A549 (cell line): ENCODE results near the gene HLA-DMA. TPM values are rescaled to one million over a fixed set of nuclear protein-coding genes. Genes with fewer than 3 reads are reported as not detected.

Experiments used
- ATAC-seq, 2 experiments: fragments of 200-7000 bp in 1 of 2; fragments of >200 bp in 1 of 2; cut with Nextera tagmentation in 1 of 2; cut with Tn5 transposase in 1 of 2; 3 replicates each; pipeline versions ENCODE4 v1.8.0 to v1.9.1; 2018 to 2020; ENCODE audit warnings: mild to moderate bottlenecking in 1 of 2, moderate library complexity in 1 of 2
- CTCF ChIA-PET: fragments of 300-600 bp; sonication (Branson Sonifier 250); formaldehyde crosslinking; extraction: SDS; loops from one replicate; lab custom pipeline; 2021; ENCODE audit warnings: antibody characterized with exemption, inconsistent platforms; lab: Yijun Ruan, JAX
- POLR2A ChIA-PET: fragments of 350-600 bp; formaldehyde crosslinking; extraction: SDS; loops from one replicate; lab custom pipeline; 2021; ENCODE audit warnings: antibody characterized with exemption, inconsistent platforms; lab: Yijun Ruan, JAX
- DNase-seq, 2 experiments: peaks; one replicate each; pipeline versions ENCODE4 v3.0.0 to v3.0.0-alpha.2; 2011 to 2016; ENCODE audit warnings: low read depth in 1 of 2, low spot score in 1 of 2
- FAIRE-seq: peaks from 2 replicates; lab custom pipeline; 2011; peaks lifted over from hg19 to GRCh38; lab: Jason Lieb, UNC
- H3K27ac ChIP-seq, 2 experiments: fragments of >200 bp; sonication (Bioruptor Twin); formaldehyde crosslinking; 3 replicates each; pipeline ENCODE4 v1.5.1; 2016 to 2017
- H3K4me1 ChIP-seq: fragments of >200 bp; sonication (Bioruptor Twin); formaldehyde crosslinking; 3 replicates; pipeline ENCODE4 v1.6.1; 2016
- H3K4me2 ChIP-seq: fragments of >200 bp; sonication (Bioruptor Twin); formaldehyde crosslinking; 3 replicates; pipeline ENCODE4 v1.6.1; 2016
- H3K4me3 ChIP-seq: fragments of >200 bp; sonication (Bioruptor Twin); formaldehyde crosslinking; 3 replicates; pipeline ENCODE4 v1.5.1; 2016
- H3K9me3 ChIP-seq: fragments of >200 bp; sonication (Bioruptor Twin); formaldehyde crosslinking; 3 replicates; pipeline ENCODE4 v1.6.1; 2016
- ATOH8 ChIP-seq: fragments of 250-450 bp; sonication (Bioruptor Pico); IDR thresholded peaks from 2 replicates; pipeline ENCODE4 v1.5.0; 2020; ENCODE audit warnings: low read depth, mild to moderate bottlenecking, moderate library complexity
- CBX8 ChIP-seq: fragments of 200-600 bp; sonication (generic); IDR thresholded peaks from 2 replicates; pipeline ENCODE4 v1.6.1; 2016
- CEBPB ChIP-seq, 2 experiments: fragments of >200 bp in 1 of 2; sonication (Bioruptor Twin) in 1 of 2; formaldehyde crosslinking in 1 of 2; IDR thresholded peaks; 2 replicates each; pipeline ENCODE4 v1.6.1; 2012 to 2016
- CHD2 ChIP-seq: fragments of 150-350 bp; IDR thresholded peaks from 2 replicates; pipeline ENCODE4 v1.6.1; 2014; ENCODE audit warnings: low read length; ENCODE audit not compliant: partially characterized antibody
- E2F6 ChIP-seq: IDR thresholded peaks from 2 replicates; pipeline ENCODE4 v1.6.1; 2012; ENCODE audit warnings: low read depth, borderline replicate concordance
- ELK1 ChIP-seq: fragments of 150-350 bp; IDR thresholded peaks from 2 replicates; pipeline ENCODE4 v1.6.1; 2014; ENCODE audit warnings: low read depth, mild to moderate bottlenecking, low read length
- FOSB ChIP-seq: fragments of 250-450 bp; sonication (Bioruptor Pico); IDR thresholded peaks from 2 replicates; pipeline ENCODE4 v1.5.0; 2020; ENCODE audit warnings: mild to moderate bottlenecking, moderate library complexity
- FOSL2 ChIP-seq, 2 experiments: fragments of 450-650 bp in 1 of 2; fragments of >200 bp in 1 of 2; sonication (Bioruptor Twin) in 1 of 2; formaldehyde crosslinking; IDR thresholded peaks; 2 replicates each; pipeline versions ENCODE4 v1.5.0 to v1.6.1; 2016 to 2020; ENCODE audit warnings: mild to moderate bottlenecking in 1 of 2, moderate library complexity in 1 of 2
- FOXS1 ChIP-seq: fragments of 250-450 bp; sonication (Bioruptor Pico); IDR thresholded peaks from 2 replicates; pipeline ENCODE4 v1.5.0; 2020; ENCODE audit warnings: mild to moderate bottlenecking, moderate library complexity
- GATA3 ChIP-seq: IDR thresholded peaks from 2 replicates; pipeline ENCODE4 v1.6.1; 2012; ENCODE audit warnings: borderline replicate concordance
- HOXB5 ChIP-seq: fragments of 250-450 bp; sonication (Bioruptor Pico); IDR thresholded peaks from 2 replicates; pipeline ENCODE4 v1.5.0; 2020; ENCODE audit warnings: mild to moderate bottlenecking, moderate library complexity
- JUN ChIP-seq, 2 experiments: fragments of >200 bp; sonication (Bioruptor Twin); formaldehyde crosslinking; IDR thresholded peaks; 2 replicates in 1 of 2; 3 replicates in 1 of 2; pipeline ENCODE4 v1.6.1; 2016 to 2017
- KDM1A ChIP-seq: fragments of 200-600 bp; sonication (generic); IDR thresholded peaks from 2 replicates; pipeline ENCODE4 v1.6.1; 2016; ENCODE audit warnings: low read depth, mild to moderate bottlenecking
- MAZ ChIP-seq: fragments of 150-350 bp; IDR thresholded peaks from 2 replicates; pipeline ENCODE4 v1.6.1; 2014; ENCODE audit warnings: antibody characterized with exemption, low read depth, low read length, borderline replicate concordance
- NR3C1 ChIP-seq: fragments of >200 bp; sonication (Bioruptor Twin); formaldehyde crosslinking; IDR thresholded peaks from 3 replicates; pipeline ENCODE4 v1.6.1; 2017
- PBX3 ChIP-seq: IDR thresholded peaks from 2 replicates; pipeline ENCODE4 v1.6.1; 2012
- RFX5 ChIP-seq: fragments of 450-650 bp; IDR thresholded peaks from 2 replicates; pipeline ENCODE4 v1.7.1; 2014; ENCODE audit warnings: antibody characterized with exemption, mild to moderate bottlenecking, moderate library complexity
- TP53 ChIP-seq: fragments of 250-450 bp; sonication (Bioruptor Pico); IDR thresholded peaks from 2 replicates; pipeline ENCODE4 v1.5.0; 2021; ENCODE audit warnings: mild to moderate bottlenecking, moderate library complexity
- USF2 ChIP-seq: fragments of 450-650 bp; IDR thresholded peaks from 2 replicates; pipeline ENCODE4 v1.6.1; 2014; ENCODE audit warnings: antibody characterized with exemption
- ZSCAN20 ChIP-seq: fragments of 250-450 bp; sonication (Bioruptor Pico); IDR thresholded peaks from 2 replicates; pipeline ENCODE4 v1.8.0; 2022; ENCODE audit warnings: mild to moderate bottlenecking, moderate library complexity
- WGBS: methylation state at CpG from one replicate; pipeline ENCODE4 v1.1.6; 2017; ENCODE audit errors: missing lambda C conversion rate; 5-methylcytosine and 5-hydroxymethylcytosine counted together
- polyA plus RNA-seq, 4 experiments: library from polyadenylated mRNA; depleted of rRNA in 3 of 4; stranded (reverse); fragments of >200 nt; fragmentation: RNase III in 1 of 4; extraction: RNeasy Plus Mini Kit Qiagen cat#74134 plus additional on column Dnase treatment in 1 of 4; gene quantifications; 2 replicates in 3 of 4; 3 replicates in 1 of 4; pipeline ENCODE4 v1.2.3, GENCODE V29; 2011 to 2017

HLA-DMA gene
- polyA plus RNA-seq, 2 of the 4 experiments (the other 2 are of a cell fraction), result 2.5 to 5.6 TPM

- no peak overlapping the region for H3K4me3 ChIP-seq
- peaks cover 4% of the 10 kb centered on the region; the same call in 1 of the 3 replicates for H3K9me3 ChIP-seq
- H3K4me1 ChIP-seq, result no peaks in the 10 kb centered on the region
- H3K4me2 ChIP-seq, result no peak overlapping the region
- FAIRE-seq (no peak), ATAC-seq (no peak), DNase-seq (no peak)
- ChIA-PET CTCF (interaction anchor here (0.7 to 2.6 kb wide), 17 partner anchors 11 to 526 kb away, joined by 3 to 32 read pairs (median 7); partner anchors contain the start of genes BRD2 and TAP2), POLR2A (no interaction called here)
- H3K27ac ChIP-seq, result no peak overlapping the region
- TF ChIP-seq HOXB5 (CRISPR knock-in tag) (no peak), CBX8 (no peak)
Observed at GRCh38 chr6:32946893-32947292, 6.0 kb downstream of the HLA-DMA start.

- H3K9me3 ChIP-seq, result peaks cover 4% of the 10 kb centered on the region; the same call in 1 of the 3 replicates
- H3K27ac ChIP-seq, result no peak overlapping the region
- ChIA-PET POLR2A (no interaction called here), CTCF (no interaction called here)
- H3K4me2 ChIP-seq, result no peak overlapping the region
- H3K4me3 ChIP-seq, result no peak overlapping the region
- DNase-seq (no peak), FAIRE-seq (no peak)
- TF ChIP-seq MAZ, result no peak
- TF ChIP-seq CEBPB (IDR thresholded peaks at IDR 0.05), result no peak
- TF ChIP-seq TP53 (CRISPR knock-in tag), result no peak
- TF ChIP-seq KDM1A, result no peak
- TF ChIP-seq ELK1, result no peak
- no peak for TF ChIP-seq ATOH8 (CRISPR knock-in tag)
- TF ChIP-seq FOSL2 (IDR thresholded peaks at IDR 0.05), result no peak
- TF ChIP-seq FOSL2 (CRISPR knock-in tag; IDR thresholded peaks at IDR 0.05), result no peak
- no peak for TF ChIP-seq RFX5
- TF ChIP-seq CHD2, result no peak
- no peak for TF ChIP-seq E2F6
- TF ChIP-seq FOXS1 (CRISPR knock-in tag), result no peak
- TF ChIP-seq FOSB (CRISPR knock-in tag), result no peak
- TF ChIP-seq USF2, result no peak
- TF ChIP-seq, all 56 proteins: peak for 0
- ATAC-seq, result no peak
- H3K4me1 ChIP-seq, result no peaks in the 10 kb centered on the region
Observed at GRCh38 chr6:32945953-32946352, 6.9 kb downstream of the HLA-DMA start.

- no peak overlapping the region for H3K4me3 ChIP-seq
- H3K4me2 ChIP-seq, result no peak overlapping the region
- H3K4me1 ChIP-seq, result no peaks in the 10 kb centered on the region
- H3K9me3 ChIP-seq, result peaks cover 4% of the 10 kb centered on the region; the same call in 1 of the 3 replicates
- CTCF ChIA-PET, result interaction anchor here (0.5 to 4.2 kb wide), 5 partner anchors 7 to 739 kb away, joined by 3 to 29 read pairs (median 5); partner anchors contain the start of genes HLA-DMA and TAP2
- WGBS, result 86% methylated on average over 9 of the region's 9 CpGs
- H3K27ac ChIP-seq, result no peak overlapping the region
- POLR2A ChIA-PET, result no interaction called here
- no peak for ATAC-seq
- DNase-seq, result no peak
- FAIRE-seq, result no peak
- TF ChIP-seq ZSCAN20 (no peak), HOXB5 (CRISPR knock-in tag) (no peak), CEBPB (IDR thresholded peaks at IDR 0.05) (no peak), JUN (IDR thresholded peaks at IDR 0.05) (no peak), NR3C1 (no peak), GATA3 (no peak), PBX3 (no peak)
- TF ChIP-seq, all 56 proteins: peak for 0
Observed at GRCh38 chr6:32945108-32945760, 7.7 kb downstream of the HLA-DMA start.
